Endothelial cell of umbilical vein (primary cell): ENCODE data around the gene ACBD7.

Source experiments
- CTCF ChIP-seq, 2 donors: IDR thresholded peaks; 1 replicate in 1 of 2; 2 replicates in 1 of 2; pipeline ENCODE4 v1.5.1; 2011; ENCODE audit warnings: low read length in 2 of 2, mild to moderate bottlenecking in 2 of 2, moderate library complexity in 2 of 2, control low read depth in 1 of 2, inconsistent platforms in 1 of 2, low read depth in 1 of 2; ENCODE audit not compliant: insufficient read depth in 1 of 2; ENCODE audit errors: extremely low read depth in 1 of 2
- EZH2 ChIP-seq: IDR thresholded peaks from 2 replicates; pipeline ENCODE4 v1.6.1; 2012; ENCODE audit warnings: borderline replicate concordance, low read depth, mild to moderate bottlenecking, moderate library complexity, low read length, inconsistent platforms; ENCODE audit not compliant: severe bottlenecking
- MAX ChIP-seq: IDR thresholded peaks from 2 replicates; pipeline ENCODE4 v1.6.1; 2011; ENCODE audit not compliant: insufficient read depth, insufficient read length
- MYC ChIP-seq: IDR thresholded peaks from one replicate; pipeline ENCODE4 v1.6.1; 2011; ENCODE audit warnings: mild to moderate bottlenecking, low read depth, low read length
- POLR2A ChIP-seq: IDR thresholded peaks from 2 replicates; pipeline ENCODE4 v1.6.1; 2012; ENCODE audit warnings: low read depth, mild to moderate bottlenecking, control low read depth, low read length
- POLR2AphosphoS5 ChIP-seq: IDR thresholded peaks from 2 replicates; pipeline ENCODE4 v1.6.1; 2012; ENCODE audit warnings: low read depth, mild to moderate bottlenecking, control low read depth, low read length, moderate library complexity; ENCODE audit not compliant: insufficient read depth

- TF ChIP-seq CTCF (IDR thresholded peaks at IDR 0.05; ENCODE audit: extremely low read depth in 1 of 2, insufficient read depth in 1 of 2, low read depth in 1 of 2, low read length in 2 of 2), result no peak
- no peak for TF ChIP-seq POLR2A
- no peak for TF ChIP-seq MYC
- no peak for TF ChIP-seq MAX
- TF ChIP-seq EZH2, result no peak
- no peak for TF ChIP-seq POLR2AphosphoS5
Measured at GRCh38 chr10:15118615-15119014, 30.0 kb upstream of the ACBD7 start.
